Activated CD8-positive, alpha-beta T cell treated with anti-CD3 and anti-CD28 coated beads for 36 hours (primary cell): Measurements from ENCODE around the gene UBE2O. TPM values are rescaled to one million over a fixed set of nuclear protein-coding genes. Genes with fewer than 3 reads are reported as not detected.

Experiments used
- ATAC-seq: fragments of 200-7000 bp; cut with Tn5 transposase; one replicate; pipeline ENCODE4 v1.10.0; 2021; ENCODE audit warnings: mild to moderate bottlenecking, moderate library complexity
- CTCF ChIA-PET: fragments of 350-600 bp; sonication (Branson Sonifier 250); formaldehyde crosslinking; loops from one replicate; lab custom pipeline; 2021; ENCODE audit warnings: antibody characterized with exemption; lab: Charles Lee
- POLR2A ChIA-PET: fragments of 350-600 bp; sonication (Branson Sonifier 250); formaldehyde crosslinking; loops from one replicate; lab custom pipeline; 2021; ENCODE audit warnings: antibody characterized with exemption; lab: Charles Lee
- DNase-seq: peaks from one replicate; pipeline ENCODE4 v3.0.0-alpha.2; 2020
- H3K27ac Mint-ChIP-seq: one replicate; pipeline ENCODE4 v1.8.0; 2021; ENCODE audit warnings: mild to moderate bottlenecking, mixed read lengths
- H3K27me3 Mint-ChIP-seq: one replicate; pipeline ENCODE4 v1.8.0; 2021; ENCODE audit warnings: mixed read lengths
- H3K36me3 Mint-ChIP-seq: one replicate; pipeline ENCODE4 v1.8.0; 2021; ENCODE audit warnings: low read depth, mixed read lengths
- H3K4me1 Mint-ChIP-seq: one replicate; pipeline ENCODE4 v1.8.0; 2021; ENCODE audit warnings: low read depth, mixed read lengths
- H3K4me3 Mint-ChIP-seq: one replicate; pipeline ENCODE4 v1.8.0; 2021; ENCODE audit warnings: mild to moderate bottlenecking, moderate library complexity, mixed read lengths
- H3K9me3 Mint-ChIP-seq: one replicate; pipeline ENCODE4 v1.8.0; 2021; ENCODE audit warnings: mixed read lengths
- CTCF ChIP-seq: fragments of 200-600 bp; IDR thresholded peaks from one replicate; pipeline ENCODE4 v1.8.0; 2022; ENCODE audit warnings: antibody characterized with exemption, mild to moderate bottlenecking
- intact Hi-C: fragments of 100-400 bp; cut with micrococcal nuclease; formaldehyde crosslinking; loops from one replicate; pipeline ENCODE4 v1.10.0; 2022
- total RNA-seq, 2 experiments: library from RNA; stranded (reverse); gene quantifications; one replicate each; pipeline ENCODE4 v1.2.3, GENCODE V29; 2021

The UBE2O gene
- total RNA-seq, 2 experiments from 2014 or later = 36.8 to 39.5 TPM

DNA sequence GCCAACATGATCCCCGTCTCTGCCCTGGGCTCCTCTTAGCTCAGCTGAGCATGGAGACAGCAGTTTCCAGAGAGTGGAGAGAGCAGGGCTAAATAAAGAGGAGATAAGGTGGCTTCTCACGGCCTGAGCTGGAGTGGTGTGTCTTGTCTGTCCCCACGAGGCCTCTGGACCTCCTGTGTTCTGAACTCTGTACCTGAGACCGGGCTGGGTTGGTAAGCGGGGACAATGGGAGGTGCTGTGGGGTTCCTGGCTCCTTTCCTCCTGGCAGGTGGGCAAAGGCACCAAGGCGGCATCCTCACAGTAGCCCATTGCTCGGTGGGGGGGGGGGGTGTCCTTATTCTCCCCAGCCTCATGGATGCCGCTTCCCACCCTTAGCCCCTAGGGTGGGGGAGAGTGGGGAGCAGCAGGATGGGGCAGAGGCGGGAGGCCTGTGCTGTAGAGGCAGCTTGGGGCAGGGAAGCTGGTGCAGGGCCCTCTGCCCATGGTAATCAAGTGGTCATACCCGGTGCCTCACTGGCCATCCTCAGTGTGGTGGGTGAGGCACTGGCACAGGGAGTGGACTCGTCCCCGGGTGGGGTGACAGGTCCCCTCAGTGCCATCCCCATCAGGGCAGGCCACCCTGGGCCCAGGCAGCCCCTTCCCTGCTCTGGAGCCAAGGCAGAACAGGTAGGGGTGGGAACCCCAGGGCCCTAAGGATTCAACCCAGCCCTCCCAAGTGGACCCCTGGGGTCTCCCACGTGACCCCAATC is 17.2 kb upstream of the UBE2O start:
- ATAC-seq (no peak), DNase-seq (no peak)
- intact Hi-C loops = no loop called here
- no peak overlapping the region for H3K4me3 Mint-ChIP-seq
- no peaks in the 10 kb centered on the region for H3K27me3 Mint-ChIP-seq
- H3K36me3 Mint-ChIP-seq = peaks cover 7% of the 10 kb centered on the region
- CTCF ChIA-PET = interaction anchor here (0.5 to 1.6 kb wide), 2 partner anchors 37 to 77 kb away, joined by 3 to 4 read pairs; no protein-coding TSS in a partner anchor
- no peak overlapping the region for H3K27ac Mint-ChIP-seq
- no peak for TF ChIP-seq CTCF
- POLR2A ChIA-PET = interaction anchor here (1.1 to 1.2 kb wide), 2 partner anchors 15 to 32 kb away, joined by 3 read pairs; no protein-coding TSS in a partner anchor
- peaks cover 2% of the 10 kb centered on the region for H3K4me1 Mint-ChIP-seq
- no peaks in the 10 kb centered on the region for H3K9me3 Mint-ChIP-seq

DNA sequence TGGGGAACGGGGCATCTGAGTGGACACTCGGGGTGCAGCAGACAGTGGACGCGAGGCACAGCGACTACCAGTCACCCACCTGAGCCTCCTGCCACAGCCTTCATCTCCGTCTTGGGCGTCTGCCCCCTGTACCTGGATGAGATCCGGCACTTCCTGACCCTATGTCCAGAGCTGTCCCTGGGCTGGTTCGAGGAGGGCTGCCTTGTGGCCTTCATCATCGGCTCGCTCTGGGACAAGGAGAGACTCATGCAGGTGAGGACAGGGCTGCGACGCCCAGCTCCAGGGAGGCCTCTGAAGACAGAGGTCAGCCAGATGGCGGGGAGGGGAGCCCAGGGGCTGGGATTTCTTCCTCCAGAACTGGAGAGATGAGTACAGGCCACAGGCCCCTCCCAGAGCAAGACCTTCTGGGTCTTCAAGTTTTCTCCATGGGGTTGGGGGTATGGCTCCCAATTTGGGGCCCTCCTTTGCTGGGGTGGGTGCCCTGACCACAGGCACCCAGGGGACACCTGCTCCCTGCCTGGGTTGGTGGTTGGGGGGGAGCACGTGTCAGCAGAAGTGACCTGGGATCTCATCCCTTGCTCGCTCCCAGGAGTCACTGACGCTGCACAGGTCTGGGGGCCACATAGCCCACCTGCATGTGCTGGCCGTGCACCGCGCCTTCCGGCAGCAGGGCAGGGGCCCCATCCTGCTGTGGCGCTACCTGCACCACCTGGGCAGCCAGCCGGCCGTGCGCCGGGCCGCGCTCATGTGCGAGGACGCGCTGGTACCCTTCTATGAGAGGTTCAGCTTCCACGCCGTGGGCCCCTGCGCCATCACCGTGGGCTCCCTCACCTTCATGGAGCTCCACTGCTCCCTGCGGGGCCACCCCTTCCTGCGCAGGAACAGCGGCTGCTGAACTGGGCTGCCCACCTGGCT is 16.4 kb upstream of the UBE2O start:
- ATAC-seq (no peak), DNase-seq (no peak)
- peaks cover 2% of the 10 kb centered on the region for H3K4me1 Mint-ChIP-seq
- CTCF ChIA-PET = interaction anchor here (1.2 to 1.6 kb wide), 2 partner anchors 37 to 54 kb away, joined by 3 to 4 read pairs; no protein-coding TSS in a partner anchor
- H3K4me3 Mint-ChIP-seq = no peak overlapping the region
- POLR2A ChIA-PET = interaction anchor here (1.1 to 1.2 kb wide), 2 partner anchors 16 to 32 kb away, joined by 3 read pairs; no protein-coding TSS in a partner anchor
- no peak overlapping the region for H3K27ac Mint-ChIP-seq
- H3K27me3 Mint-ChIP-seq = no peaks in the 10 kb centered on the region
- H3K9me3 Mint-ChIP-seq = no peaks in the 10 kb centered on the region
- no peak for TF ChIP-seq CTCF
- H3K36me3 Mint-ChIP-seq = peaks cover 7% of the 10 kb centered on the region
- intact Hi-C loops = no loop called here

DNA sequence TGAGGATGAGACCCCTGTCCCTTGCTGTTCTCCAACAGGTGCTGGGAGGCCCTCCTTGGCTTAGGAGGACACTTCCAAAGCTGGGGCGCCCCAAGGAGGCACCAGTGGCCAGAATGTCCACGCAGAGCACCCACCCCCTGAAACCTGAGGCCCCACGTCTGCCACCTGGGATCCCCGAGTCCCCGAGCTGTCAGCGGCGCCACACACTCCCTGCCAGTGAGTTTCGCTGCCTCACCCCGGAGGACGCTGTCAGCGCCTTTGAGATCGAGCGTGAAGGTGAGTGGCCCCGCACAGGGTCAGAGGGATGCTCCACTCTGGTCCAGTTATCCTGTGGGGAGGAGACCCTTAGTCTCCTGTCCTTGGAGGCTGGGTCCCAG is 15.7 kb upstream of the UBE2O start:
- Mint-ChIP-seq H3K27me3 (no peaks in the 10 kb centered on the region), H3K4me1 (peaks cover 2% of the 10 kb centered on the region), H3K4me3 (no peak overlapping the region), H3K36me3 (peaks cover 7% of the 10 kb centered on the region), H3K27ac (no peak overlapping the region), H3K9me3 (no peaks in the 10 kb centered on the region)
- ATAC-seq (no peak), DNase-seq (no peak)
- ChIA-PET CTCF (interaction anchor here (1.2 to 5.9 kb wide), 4 partner anchors 18 to 54 kb away, joined by 3 to 83 read pairs (median 10); no protein-coding TSS in a partner anchor), POLR2A (interaction anchor here (2.9 kb wide), 1 partner anchor 33 kb away, joined by 10 read pairs; the partner anchor contains the start of gene RHBDF2)
- no peak for TF ChIP-seq CTCF
- intact Hi-C loops = no loop called here

- ATAC-seq (no peak), DNase-seq (no peak)
- intact Hi-C loops = no loop called here
- H3K4me3 Mint-ChIP-seq = no peak overlapping the region
- ChIA-PET CTCF (interaction anchor here (1.2 to 5.9 kb wide), 13 partner anchors 10 to 70 kb away, joined by 3 to 83 read pairs (median 8); partner anchors contain the start of gene RHBDF2), POLR2A (interaction anchor here (1.5 to 2.9 kb wide), 4 partner anchors 10 to 90 kb away, joined by 3 to 10 read pairs (median 4); partner anchors contain the start of genes RHBDF2 and UBE2O)
- no peak for TF ChIP-seq CTCF
- no peaks in the 10 kb centered on the region for H3K27me3 Mint-ChIP-seq
- H3K27ac Mint-ChIP-seq = no peak overlapping the region
- H3K36me3 Mint-ChIP-seq = peaks cover 5% of the 10 kb centered on the region
- peaks cover 2% of the 10 kb centered on the region for H3K4me1 Mint-ChIP-seq
- H3K9me3 Mint-ChIP-seq = no peaks in the 10 kb centered on the region
These were observed 15.1 kb upstream of the UBE2O start for GRCh38 chr17:76467809-76468633.
